IMR-90 (cell line): ENCODE results near the gene OTC. TPM values are rescaled to one million over a fixed set of nuclear protein-coding genes. Genes with fewer than 3 reads are reported as not detected.
A peak's percentile ranks its signal among the peaks of the same experiment; 100 is the strongest.

Experiments
- ATAC-seq: fragments of 200-7000 bp; cut with Tn5 transposase; 2 replicates; pipeline ENCODE4 v1.9.1; 2020; ENCODE audit warnings: low read depth, mild to moderate bottlenecking, moderate library complexity
- BruUV-seq: library from RNA; stranded (reverse); fragments of 400-500 nt; replicated peaks from 2 replicates; lab custom pipeline; 2021; lab: Mats Ljungman, UMichigan
- CTCF ChIA-PET: fragments of 300-600 bp; formaldehyde crosslinking; extraction: SDS; loops from one replicate; lab custom pipeline; 2021; ENCODE audit warnings: antibody characterized with exemption; lab: Yijun Ruan, JAX
- POLR2A ChIA-PET: fragments of 300-600 bp; sonication (Branson Sonifier 250); formaldehyde crosslinking; loops from one replicate; lab custom pipeline; 2022; ENCODE audit warnings: antibody characterized with exemption; ENCODE audit not compliant: unreplicated experiment; lab: Charles Lee
- DNase-seq: peaks from one replicate; pipeline ENCODE4 v3.0.0; 2013
- H2AFZ ChIP-seq: replicated peaks from 2 replicates; pipeline ENCODE3; 2013; ENCODE audit warnings: low read length, mild to moderate bottlenecking; ENCODE audit not compliant: poor library complexity
- H2AK5ac ChIP-seq: 2 replicates; pipeline ENCODE4 v1.6.1; 2013; ENCODE audit warnings: low read depth, low read length, inconsistent platforms
- H2AK9ac ChIP-seq: replicated peaks from 2 replicates; pipeline ENCODE3; 2013; ENCODE audit warnings: mild to moderate bottlenecking, low read depth, low read length, moderate library complexity; ENCODE audit not compliant: poor library complexity
- H2BK120ac ChIP-seq: 2 replicates; pipeline ENCODE4 v1.6.1; 2013; ENCODE audit warnings: low read depth, low read length, inconsistent platforms
- H2BK15ac ChIP-seq: 3 replicates; pipeline ENCODE4 v1.6.1; 2013; ENCODE audit warnings: low read depth, low read length, inconsistent platforms
- H2BK20ac ChIP-seq: 2 replicates; pipeline ENCODE4 v1.6.1; 2013; ENCODE audit warnings: low read depth, mild to moderate bottlenecking, inconsistent platforms, low read length, moderate library complexity
- H2BK5ac ChIP-seq: 2 replicates; pipeline ENCODE4 v1.6.1; 2013; ENCODE audit warnings: mild to moderate bottlenecking, low read depth, low read length, inconsistent platforms; ENCODE audit not compliant: poor library complexity, severe bottlenecking
- H3K14ac ChIP-seq: replicated peaks from 2 replicates; pipeline ENCODE4 v1.6.1; 2013; ENCODE audit warnings: low read depth, low read length, inconsistent platforms
- H3K18ac ChIP-seq: 2 replicates; pipeline ENCODE4 v1.6.1; 2013; ENCODE audit warnings: low read depth, low read length, control low read depth
- H3K23ac ChIP-seq: 2 replicates; pipeline ENCODE4 v1.6.1; 2013; ENCODE audit warnings: low read depth, low read length, inconsistent platforms
- H3K27ac ChIP-seq: 2 replicates; pipeline ENCODE4 v1.5.1; 2013; ENCODE audit warnings: mild to moderate bottlenecking, control low read depth, low read length; ENCODE audit not compliant: insufficient read depth
- H3K27me3 ChIP-seq: 2 replicates; pipeline ENCODE4 v1.6.1; 2013; ENCODE audit warnings: low read length; ENCODE audit not compliant: control insufficient read depth, insufficient read depth
- H3K36me3 ChIP-seq: 2 replicates; pipeline ENCODE4 v1.6.1; 2013; ENCODE audit warnings: low read length, mixed read lengths; ENCODE audit not compliant: control insufficient read depth, insufficient read depth
- H3K4ac ChIP-seq: 2 replicates; pipeline ENCODE4 v1.6.1; 2013; ENCODE audit warnings: low read depth, low read length, inconsistent platforms
- H3K4me1 ChIP-seq: 2 replicates; pipeline ENCODE4 v1.6.1; 2013; ENCODE audit warnings: low read length, mixed read lengths; ENCODE audit not compliant: control insufficient read depth, insufficient read depth
- H3K4me2 ChIP-seq: 2 replicates; pipeline ENCODE4 v1.6.1; 2013; ENCODE audit warnings: low read depth, mild to moderate bottlenecking, control low read depth, low read length, moderate library complexity
- H3K4me3 ChIP-seq: 2 replicates; pipeline ENCODE4 v1.5.1; 2013; ENCODE audit warnings: low read depth, mild to moderate bottlenecking, control low read depth, low read length, moderate library complexity; ENCODE audit not compliant: insufficient read depth
- H3K56ac ChIP-seq: 2 replicates; pipeline ENCODE4 v1.6.1; 2013; ENCODE audit warnings: low read length, inconsistent platforms; ENCODE audit not compliant: insufficient read depth; ENCODE audit errors: extremely low read depth
- H3K79me1 ChIP-seq, 2 experiments: 2 replicates each; pipeline ENCODE4 v1.6.1; 2013; ENCODE audit warnings: low read length in 2 of 2, inconsistent platforms in 1 of 2, low read depth in 1 of 2
- H3K9ac ChIP-seq: 2 replicates; pipeline ENCODE4 v1.6.1; 2013; ENCODE audit warnings: low read depth, low read length, control low read depth
- H3K9me1 ChIP-seq: 2 replicates; pipeline ENCODE4 v1.6.1; 2013; ENCODE audit warnings: low read length, inconsistent platforms; ENCODE audit not compliant: insufficient read depth
- H3K9me3 ChIP-seq: 2 replicates; pipeline ENCODE4 v1.6.1; 2013; ENCODE audit warnings: low read length; ENCODE audit not compliant: control insufficient read depth, insufficient read depth
- H4K20me1 ChIP-seq: 2 replicates; pipeline ENCODE4 v1.6.1; 2013; ENCODE audit warnings: low read length, inconsistent platforms; ENCODE audit not compliant: insufficient read depth
- H4K5ac ChIP-seq: 2 replicates; pipeline ENCODE4 v1.6.1; 2013; ENCODE audit warnings: mild to moderate bottlenecking, low read depth, low read length, control low read depth
- H4K8ac ChIP-seq, 2 experiments: 2 replicates each; pipeline ENCODE4 v1.6.1; 2013; ENCODE audit warnings: low read depth in 2 of 2, low read length in 2 of 2, control low read depth in 1 of 2, inconsistent platforms in 1 of 2
- H4K91ac ChIP-seq: 2 replicates; pipeline ENCODE4 v1.6.1; 2013; ENCODE audit warnings: low read depth, low read length, inconsistent platforms; ENCODE audit not compliant: insufficient read depth
- FOS ChIP-seq: fragments of 150-350 bp; IDR thresholded peaks from 2 replicates; pipeline ENCODE4 v1.6.1; 2016; ENCODE audit warnings: low read depth, low read length
- MAFK ChIP-seq: IDR thresholded peaks from 2 replicates; pipeline ENCODE4 v1.6.1; 2012; ENCODE audit warnings: low read depth, low read length, improper control_type of control experiment
- MAZ ChIP-seq: IDR thresholded peaks from 2 replicates; pipeline ENCODE4 v1.6.1; 2012; ENCODE audit warnings: low read depth, mild to moderate bottlenecking, low read length, improper control_type of control experiment, moderate library complexity, borderline replicate concordance
- WGBS, 2 experiments: methylation state at CpG; one replicate each; pipeline versions ENCODE4 v1.1.5 to v1.1.7; 2013; ENCODE audit warnings: missing lambda C conversion rate in 2 of 2; ENCODE audit not compliant: insufficient read length in 1 of 2; ENCODE audit errors: extremely low coverage in 2 of 2; 5-methylcytosine and 5-hydroxymethylcytosine counted together
- dilution Hi-C: fragments of 300-500 bp; cut with HindIII; formaldehyde crosslinking; loops from one replicate; pipeline ENCODE4 v1.14.3; 2018; ENCODE audit warnings: low sequenced_read_pairs; ENCODE audit not compliant: unreplicated experiment
- in situ Hi-C: fragments of 300-500 bp; cut with MboI; formaldehyde crosslinking; loops from 3 replicates; pipeline ENCODE4 v1.14.3; 2019; ENCODE audit warnings: low sequenced_read_pairs, inconsistent platforms, mixed read lengths
- intact Hi-C: fragments of 100-400 bp; cut with micrococcal nuclease; formaldehyde crosslinking; loops from 2 replicates; pipeline ENCODE4 v1.10.0; 2022
- polyA plus RNA-seq, 3 experiments: library from polyadenylated mRNA; depleted of rRNA; stranded (reverse); fragments of >200 nt; gene quantifications; 2 replicates each; pipeline ENCODE4 v1.2.3, GENCODE V29; 2012; ENCODE audit warnings: low replicate concordance in 1 of 3
- total RNA-seq: library from RNA; depleted of rRNA; stranded (reverse); fragments of >200 nt; gene quantifications from 2 replicates; pipeline ENCODE4 v1.2.3, GENCODE V29; 2012

The OTC gene
- total and polyA plus RNA-seq, 2 of the 4 experiments (the other 2 are of a cell fraction) = not detected

DNA sequence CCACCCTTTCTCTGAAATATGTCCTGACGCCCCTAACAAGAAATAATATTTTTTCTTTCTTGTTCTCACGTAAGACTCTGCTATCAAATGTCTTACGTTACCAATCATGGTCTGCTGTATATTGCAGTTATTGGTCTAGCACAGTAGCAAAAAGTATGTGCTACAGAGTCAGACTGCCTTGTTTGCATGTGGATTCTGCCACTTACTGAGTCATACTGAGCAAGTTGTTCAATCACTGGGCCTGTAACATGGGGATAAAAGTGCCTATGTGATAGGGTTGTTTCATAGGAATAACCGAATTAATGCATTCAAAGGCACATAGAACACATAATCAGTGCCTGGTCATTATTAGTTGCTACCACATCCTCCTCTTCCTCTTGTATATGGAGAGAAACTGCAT lies 39.2 kb upstream of the OTC start:
- Histone ChIP-seq H3K14ac (no peak overlapping the region), H2AFZ (no peak overlapping the region), H2BK5ac (no peak overlapping the region), H2AK9ac (no peak overlapping the region), H4K8ac (no peak overlapping the region), H3K4me1 (peaks cover 2% of the 10 kb centered on the region), H3K27me3 (no peaks in the 10 kb centered on the region), H3K79me1 (no peaks in the 10 kb centered on the region), H3K23ac (no peak overlapping the region), H3K4me2 (no peak overlapping the region), H2BK15ac (no peak overlapping the region), H3K9me3 (no peaks in the 10 kb centered on the region), H4K91ac (no peak overlapping the region), H2AK5ac (no peak overlapping the region), H4K20me1 (no peaks in the 10 kb centered on the region), H3K56ac (no peak overlapping the region), H2BK20ac (no peak overlapping the region), H3K36me3 (no peaks in the 10 kb centered on the region), H3K18ac (no peak overlapping the region), H3K27ac (no peak overlapping the region), H3K4ac (no peak overlapping the region), H3K9ac (no peak overlapping the region), H3K9me1 (no peaks in the 10 kb centered on the region), H2BK120ac (no peak overlapping the region; the same call in 1 of the 2 replicates), H4K5ac (no peak overlapping the region), H3K4me3 (no peak overlapping the region)
- no CpG with 5 or more reads among the region's 4 CpGs for WGBS, 2 experiments
- ChIA-PET CTCF (no interaction called here), POLR2A (no interaction called here)
- DNase-seq (peak; percentile 55), ATAC-seq (peak; percentile 49; the same call in 1 of the 2 replicates)
- no TSS peak for BruUV-seq
- intact Hi-C loops (no loop called here), dilution Hi-C loops (no loop called here), in situ Hi-C loops (no loop called here)
- TF ChIP-seq MAFK = no peak
- no peak for TF ChIP-seq FOS
- no peak for TF ChIP-seq MAZ
